GM19238 (cell line): ENCODE results near the gene MOG.

ENCODE experiments used
- DNase-seq: peaks from one replicate; pipeline ENCODE4 v3.0.0; 2011; ENCODE audit warnings: low spot score; ENCODE audit not compliant: insufficient read length

Gene MOG

GRCh38 chr6:29675561-29675960 is 18.7 kb downstream of the MOG start:
- no peak for DNase-seq

DNA sequence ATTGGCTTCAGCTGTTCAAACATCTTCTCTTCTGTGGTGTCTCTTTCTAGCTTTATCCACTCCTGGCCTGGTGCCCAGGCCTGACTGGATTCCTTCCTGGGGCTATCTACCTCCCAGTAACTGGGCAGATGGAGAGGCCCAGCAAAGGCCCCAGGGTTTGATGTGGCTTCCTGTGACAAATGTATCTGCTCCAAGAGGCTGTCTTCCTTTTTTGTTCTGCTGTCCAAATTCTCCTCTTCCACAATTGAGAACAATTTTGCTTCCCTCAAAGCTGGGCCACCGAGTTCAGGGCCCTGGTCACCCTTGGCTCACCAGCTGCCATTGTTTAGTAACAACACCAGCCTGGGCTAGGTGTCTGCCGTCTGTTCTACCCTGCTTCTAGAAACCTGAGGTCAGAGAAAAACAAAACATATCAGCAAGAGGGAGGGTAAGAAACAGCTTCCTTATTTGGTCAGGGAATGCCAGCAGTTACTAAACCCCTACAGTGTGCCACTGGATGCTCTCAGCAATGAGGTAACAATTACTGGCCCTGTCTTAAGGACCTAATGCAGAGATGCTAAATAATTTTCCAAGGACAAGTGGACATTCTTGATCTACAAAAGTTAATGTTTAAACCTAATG is 20.2 kb downstream of the MOG start:
- DNase-seq = no peak

- DNase-seq = no peak
These were observed 21.2 kb downstream of the MOG start for GRCh38 chr6:29678114-29678513.

GRCh38 chr6:29679962-29680361 is 23.1 kb downstream of the MOG start:
- DNase-seq = no peak

GRCh38 chr6:29680416-29680815 is 23.5 kb downstream of the MOG start:
- no peak for DNase-seq

DNA sequence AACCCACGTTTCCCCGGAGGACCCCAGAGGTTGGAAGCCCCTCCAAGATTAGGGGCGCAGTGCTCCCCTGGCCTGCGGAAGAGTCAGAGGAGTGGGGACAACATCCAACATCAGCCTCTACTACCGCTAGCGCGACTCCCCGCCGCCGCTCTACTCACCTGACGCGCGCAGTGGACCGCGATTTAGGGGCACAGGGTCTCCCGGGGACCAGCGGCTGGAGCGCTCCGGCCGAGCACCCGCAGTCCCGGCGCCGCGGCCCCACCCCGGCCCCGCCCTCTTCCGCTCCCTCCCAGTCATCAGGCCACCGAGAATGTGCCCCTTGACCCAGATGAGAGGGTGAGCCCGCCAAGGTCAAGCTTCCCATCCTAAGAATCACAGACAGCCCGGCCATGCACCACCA is 24.0 kb downstream of the MOG start, which contains the start of gene ZFP57:
TSS of gene ZFP57 (minus strand) at position 249 of the 400 bp plus-strand sequence. CDS start 4,149 bp downstream, outside the sequence.
- DNase-seq = no peak

- DNase-seq = no peak
These were observed 24.9 kb downstream of the MOG start for GRCh38 chr6:29681811-29682210.

- DNase-seq = no peak
These were observed 28.9 kb downstream of the MOG start for GRCh38 chr6:29685718-29686326.

GRCh38 chr6:29694637-29695036 is 37.7 kb downstream of the MOG start:
- DNase-seq = no peak

GRCh38 chr6:29696147-29697125 is 39.5 kb downstream of the MOG start:
- DNase-seq = no peak

DNA sequence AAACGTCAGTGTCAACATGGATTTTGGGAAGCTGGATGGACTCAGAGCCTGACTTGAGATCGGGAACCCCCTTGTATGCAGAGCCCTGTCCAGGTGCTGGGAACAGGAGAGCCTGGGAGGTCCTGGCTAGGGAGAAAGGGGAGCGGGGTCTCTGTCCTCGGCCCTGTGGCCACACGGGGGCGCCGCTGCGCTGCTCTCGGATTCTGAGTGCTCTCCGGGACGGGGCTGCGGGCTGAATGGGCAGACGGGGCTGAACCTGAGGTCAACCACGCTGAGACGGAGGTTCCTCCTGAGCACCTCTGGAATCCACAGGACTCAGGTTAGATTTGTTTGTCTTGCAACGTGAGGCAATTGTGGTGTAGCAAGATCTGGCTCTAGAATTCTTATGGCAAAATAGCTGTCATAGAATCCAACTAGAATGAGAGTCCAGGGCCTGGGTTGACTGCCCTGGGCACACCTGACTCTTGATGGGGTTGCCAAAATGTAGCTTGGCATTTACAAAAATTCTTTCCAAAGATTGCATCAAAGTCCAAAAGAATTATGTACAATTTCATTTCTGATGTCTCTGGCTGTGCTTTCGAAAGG is 45.7 kb downstream of the MOG start:
- DNase-seq = peak; percentile 47

DNA sequence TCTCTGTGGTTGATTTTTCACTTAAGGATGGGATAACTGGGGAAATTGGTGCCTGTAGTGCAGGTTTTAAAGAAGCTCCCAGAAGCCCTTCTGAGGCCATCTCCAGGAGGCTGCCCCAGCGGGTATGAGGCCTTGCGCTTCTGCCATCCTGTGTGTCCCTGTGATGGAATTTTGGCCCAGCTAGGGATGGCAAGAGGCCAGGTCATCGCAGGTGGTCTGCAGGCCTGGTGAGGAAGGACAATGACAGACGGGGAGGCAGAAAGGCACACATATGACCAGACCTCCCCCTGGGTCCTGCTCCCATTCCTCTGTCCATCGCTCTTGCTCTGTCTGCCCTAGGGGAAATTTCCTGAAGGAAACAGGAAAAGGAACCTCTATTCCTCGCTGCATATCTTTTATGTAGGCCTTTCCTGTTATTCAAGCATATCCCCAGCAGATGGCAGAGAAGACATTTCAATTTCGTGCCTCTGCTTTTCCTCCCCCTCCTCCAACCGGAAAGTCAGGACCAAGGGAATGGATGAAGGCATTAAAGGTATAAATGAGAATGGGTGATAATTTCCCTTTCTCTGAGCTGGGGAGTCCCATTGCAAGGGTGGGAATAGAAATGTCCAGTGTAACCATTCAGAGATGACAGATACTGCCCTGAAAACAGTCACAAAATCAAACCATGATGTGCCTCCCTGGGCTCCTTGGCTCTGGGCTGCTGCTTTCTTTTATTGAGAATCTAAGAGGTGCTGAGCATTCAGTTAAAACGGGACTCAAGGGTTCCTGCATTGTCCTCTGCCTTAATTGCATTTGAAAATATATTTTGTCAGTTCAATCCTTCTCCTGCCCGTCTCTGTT is 48.7 kb downstream of the MOG start:
- DNase-seq = no peak

DNA sequence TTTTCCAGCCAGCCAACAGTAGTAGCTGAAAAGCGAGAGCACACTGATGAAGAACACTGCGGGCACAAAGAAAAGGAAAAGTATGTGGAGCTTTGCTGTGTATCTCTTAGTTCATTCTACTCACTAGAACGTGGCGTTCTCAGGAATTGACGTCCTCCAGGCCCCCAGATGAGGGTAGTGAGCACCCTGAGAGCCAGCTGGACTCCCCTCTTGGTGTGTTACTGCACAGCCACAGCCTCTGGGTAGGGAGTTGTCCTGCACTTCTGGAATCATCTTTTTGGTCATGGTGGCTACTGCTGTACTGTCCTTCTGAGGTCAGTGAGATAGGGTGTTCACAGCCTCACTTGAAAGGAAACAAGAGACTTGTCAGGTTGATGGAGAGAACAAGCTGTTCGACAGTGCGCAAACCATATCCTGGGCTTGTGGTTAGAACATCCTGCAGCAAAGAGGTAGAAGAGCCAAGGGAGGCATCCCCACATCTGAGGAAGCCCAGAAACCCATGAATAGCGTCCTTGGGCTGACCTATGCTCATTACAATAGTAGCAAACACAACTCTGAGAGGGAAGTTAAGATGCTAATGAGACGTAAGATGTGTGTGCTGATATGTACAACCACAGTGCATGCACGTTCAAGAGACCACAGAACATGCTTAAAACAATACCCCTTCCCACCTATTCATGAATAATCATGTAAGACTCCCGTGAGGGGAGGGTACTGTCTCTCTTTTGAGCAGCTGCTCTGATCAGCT is 51.7 kb downstream of the MOG start:
- no peak for DNase-seq

DNA sequence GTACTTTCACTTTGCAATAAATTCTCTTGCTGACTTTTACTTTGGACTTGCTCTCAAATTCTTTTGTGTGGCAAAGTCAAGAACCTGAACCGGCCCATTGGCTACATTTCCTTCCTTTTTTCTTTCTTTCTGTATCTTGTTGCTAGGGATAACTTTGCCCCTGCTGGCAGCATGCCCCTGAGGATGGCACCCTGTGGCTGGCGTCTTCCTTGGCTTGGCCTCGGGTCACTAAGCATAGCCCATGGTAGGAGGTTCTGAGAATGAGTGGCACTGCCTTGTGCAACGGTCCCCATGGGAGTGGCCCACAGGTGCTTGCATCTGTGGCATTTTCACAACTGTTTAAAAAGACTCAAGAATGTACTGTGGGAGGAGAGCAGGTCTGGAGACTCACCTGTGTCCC is 52.3 kb downstream of the MOG start:
- DNase-seq = no peak

DNA sequence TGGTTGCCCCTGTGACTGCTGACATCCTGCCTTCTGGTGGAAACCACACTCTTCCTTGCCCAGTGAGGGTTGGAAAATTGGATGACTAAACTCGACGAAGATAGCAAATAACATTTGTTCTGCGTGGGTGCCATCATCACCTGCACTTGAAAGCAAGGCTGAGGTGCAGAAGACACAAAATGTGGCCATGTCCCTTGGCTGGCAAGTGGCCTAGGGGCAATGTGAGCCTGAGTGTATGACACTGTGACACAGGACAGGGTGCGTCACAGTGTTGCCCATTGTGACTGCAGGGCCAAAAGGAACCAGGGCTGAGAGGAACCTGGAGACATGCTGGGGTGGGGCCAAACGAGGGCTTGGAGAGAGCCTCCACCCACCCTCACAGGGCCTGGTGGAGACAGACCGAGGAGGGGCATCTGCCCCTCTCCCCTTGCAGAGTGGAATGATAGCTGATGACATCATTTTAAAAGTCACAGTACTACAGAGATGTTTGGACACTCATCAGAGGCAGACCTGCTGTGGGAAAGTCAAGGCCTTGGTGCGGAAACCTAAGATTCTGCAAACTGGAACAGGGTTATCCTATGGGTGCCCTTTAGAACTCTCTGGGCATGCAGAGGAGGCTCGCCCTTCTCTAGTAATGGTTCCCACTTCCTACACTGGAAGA is 53.5 kb downstream of the MOG start:
- no peak for DNase-seq

GRCh38 chr6:29720863-29721262 is 64.0 kb downstream of the MOG start:
- no peak for DNase-seq
